Ishikawa (cell line): ENCODE data around the gene SLC10A2.

Source experiments
- CEBPB ChIP-seq: IDR thresholded peaks from 2 replicates; pipeline ENCODE4 v1.6.1; 2012
- CREB1 ChIP-seq: IDR thresholded peaks from 2 replicates; pipeline ENCODE4 v1.6.1; 2012; ENCODE audit warnings: low read depth
- EGR1 ChIP-seq: IDR thresholded peaks from 2 replicates; pipeline ENCODE4 v1.6.1; 2012
- EP300 ChIP-seq: IDR thresholded peaks from 2 replicates; pipeline ENCODE4 v1.6.1; 2012; ENCODE audit warnings: borderline replicate concordance
- FOXM1 ChIP-seq: IDR thresholded peaks from 2 replicates; pipeline ENCODE4 v1.6.1; 2012; ENCODE audit warnings: low read depth, borderline replicate concordance
- MAX ChIP-seq: IDR thresholded peaks from 2 replicates; pipeline ENCODE4 v1.6.1; 2012
- NFIC ChIP-seq: IDR thresholded peaks from 2 replicates; pipeline ENCODE4 v1.6.1; 2012
- RAD21 ChIP-seq: IDR thresholded peaks from 2 replicates; pipeline ENCODE4 v1.6.1; 2012; ENCODE audit warnings: low read depth
- REST ChIP-seq: IDR thresholded peaks from 2 replicates; pipeline ENCODE4 v1.6.1; 2012; ENCODE audit warnings: low read depth, mild to moderate bottlenecking
- TAF1 ChIP-seq: IDR thresholded peaks from 2 replicates; pipeline ENCODE4 v1.6.1; 2012; ENCODE audit warnings: low read depth, mild to moderate bottlenecking
- TCF12 ChIP-seq: IDR thresholded peaks from 2 replicates; pipeline ENCODE4 v1.6.1; 2012; ENCODE audit warnings: low read depth
- TEAD4 ChIP-seq: IDR thresholded peaks from 2 replicates; pipeline ENCODE4 v1.6.1; 2012
- USF1 ChIP-seq: IDR thresholded peaks from 2 replicates; pipeline ENCODE4 v1.6.1; 2012
- YY1 ChIP-seq: IDR thresholded peaks from 2 replicates; pipeline ENCODE4 v1.6.1; 2012; ENCODE audit warnings: low read depth
- ZBTB7A ChIP-seq: IDR thresholded peaks from 2 replicates; pipeline ENCODE4 v1.6.1; 2012; ENCODE audit warnings: low read depth

Gene SLC10A2

GRCh38 chr13:103055166-103055565 lies 11.1 kb downstream of the SLC10A2 start:
- no peak for TF ChIP-seq MAX
- no peak for TF ChIP-seq FOXM1
- TF ChIP-seq TCF12: no peak
- no peak for TF ChIP-seq NFIC
- TF ChIP-seq ZBTB7A: no peak
- TF ChIP-seq USF1: no peak
- no peak for TF ChIP-seq TEAD4

- TF ChIP-seq TCF12 (no peak), TEAD4 (no peak), CREB1 (no peak), YY1 (no peak)
These were observed 19.5 kb downstream of the SLC10A2 start for GRCh38 chr13:103046676-103047075.

- TF ChIP-seq USF1 (no peak), TAF1 (no peak), EGR1 (no peak), YY1 (no peak), TEAD4 (no peak), RAD21 (no peak), ZBTB7A (no peak), MAX (no peak), TCF12 (no peak), CREB1 (no peak), CEBPB (no peak), EP300 (no peak), NFIC (no peak)
These were observed 22.2 kb downstream of the SLC10A2 start for GRCh38 chr13:103044056-103044455.

GRCh38 chr13:103040006-103040405 lies 26.2 kb downstream of the SLC10A2 start:
- TF ChIP-seq TAF1 (no peak), REST (no peak), NFIC (no peak), USF1 (no peak), EP300 (no peak)

GRCh38 chr13:103039183-103039582 lies 27.0 kb downstream of the SLC10A2 start:
- TF ChIP-seq CEBPB: no peak
- TF ChIP-seq EP300: no peak
- no peak for TF ChIP-seq TEAD4
- TF ChIP-seq YY1: no peak
- no peak for TF ChIP-seq NFIC
- TF ChIP-seq FOXM1: no peak

- TF ChIP-seq EGR1: no peak
- no peak for TF ChIP-seq TCF12
- no peak for TF ChIP-seq NFIC
- TF ChIP-seq ZBTB7A: no peak
- TF ChIP-seq EP300: no peak
- no peak for TF ChIP-seq FOXM1
- TF ChIP-seq TAF1: no peak
- TF ChIP-seq YY1: no peak
- no peak for TF ChIP-seq MAX
- TF ChIP-seq TEAD4: no peak
- TF ChIP-seq REST: no peak
- TF ChIP-seq CEBPB: no peak
- TF ChIP-seq USF1: no peak
- TF ChIP-seq RAD21: no peak
- no peak for TF ChIP-seq CREB1
These were observed 29.9 kb downstream of the SLC10A2 start for GRCh38 chr13:103036268-103036667.
